WTC11 (cell line): Measurements from ENCODE around the gene MEAK7. TPM values are rescaled to one million over a fixed set of nuclear protein-coding genes. Genes with fewer than 3 reads are reported as not detected.

Source experiments
- ATAC-seq: fragments of 200-7000 bp; cut with Tn5 transposase; 2 replicates; pipeline ENCODE4 v1.10.0; 2021; ENCODE audit warnings: mild to moderate bottlenecking, moderate library complexity
- CTCF ChIA-PET: fragments of 300-600 bp; sonication (Branson Sonifier 250); formaldehyde crosslinking; loops from one replicate; lab custom pipeline; 2021; ENCODE audit warnings: antibody characterized with exemption; lab: Charles Lee
- POLR2A ChIA-PET: fragments of 350-600 bp; sonication (Branson Sonifier 250); formaldehyde crosslinking; loops from one replicate; lab custom pipeline; 2021; ENCODE audit warnings: antibody characterized with exemption; lab: Charles Lee
- DNase-seq: peaks from one replicate; pipeline ENCODE4 v3.0.0; 2021; ENCODE audit warnings: low spot score
- H3K27ac Mint-ChIP-seq: 2 replicates; pipeline ENCODE4 v1.8.0; 2021; ENCODE audit warnings: mixed read lengths
- H3K27me3 Mint-ChIP-seq: 2 replicates; pipeline ENCODE4 v1.8.0; 2021; ENCODE audit warnings: low read depth, mild to moderate bottlenecking, moderate library complexity, mixed read lengths
- H3K36me3 Mint-ChIP-seq: 2 replicates; pipeline ENCODE4 v1.8.0; 2021; ENCODE audit warnings: mixed read lengths
- H3K4me1 Mint-ChIP-seq: 2 replicates; pipeline ENCODE4 v1.8.0; 2022; ENCODE audit warnings: mixed read lengths
- H3K4me3 Mint-ChIP-seq: 2 replicates; pipeline ENCODE4 v1.8.0; 2021; ENCODE audit warnings: mild to moderate bottlenecking, moderate library complexity, mixed read lengths
- H3K9me3 Mint-ChIP-seq: 2 replicates; pipeline ENCODE4 v1.8.0; 2021; ENCODE audit warnings: mixed read lengths
- CREM ChIP-seq: sonication (generic); formaldehyde crosslinking; IDR thresholded peaks from 2 replicates; pipeline ENCODE4 v1.8.1; 2022; ENCODE audit warnings: mild to moderate bottlenecking, missing genetic modification reagents, moderate library complexity
- FOXJ3 ChIP-seq: sonication (generic); formaldehyde crosslinking; IDR thresholded peaks from 2 replicates; pipeline ENCODE4 v1.9.0; 2021; ENCODE audit warnings: missing genetic modification reagents, mild to moderate bottlenecking, borderline replicate concordance
- IRF2 ChIP-seq: sonication (generic); formaldehyde crosslinking; IDR thresholded peaks from 2 replicates; pipeline ENCODE4 v1.8.0; 2022; ENCODE audit warnings: low read depth, missing genetic modification reagents, borderline replicate concordance
- KAT7 ChIP-seq: sonication (generic); formaldehyde crosslinking; IDR thresholded peaks from 2 replicates; pipeline ENCODE4 v1.8.1; 2023; ENCODE audit warnings: missing genetic modification reagents, mild to moderate bottlenecking, borderline replicate concordance
- MAX ChIP-seq: sonication (generic); formaldehyde crosslinking; IDR thresholded peaks from 2 replicates; pipeline ENCODE4 v1.8.0; 2022; ENCODE audit warnings: mild to moderate bottlenecking, missing genetic modification reagents
- NFATC4 ChIP-seq: fragments of 250-450 bp; sonication (Bioruptor Pico); IDR thresholded peaks from 2 replicates; pipeline ENCODE4 v1.9.0; 2021; ENCODE audit warnings: mild to moderate bottlenecking
- NR1H2 ChIP-seq: sonication (generic); formaldehyde crosslinking; IDR thresholded peaks from 2 replicates; pipeline ENCODE4 v1.9.0; 2021; ENCODE audit warnings: mild to moderate bottlenecking, moderate library complexity, missing genetic modification reagents
- NR3C1 ChIP-seq: sonication (generic); formaldehyde crosslinking; conservative IDR thresholded peaks from 2 replicates; pipeline ENCODE4 v1.8.1; 2023; ENCODE audit warnings: low read depth, mild to moderate bottlenecking, missing genetic modification reagents
- SOX15 ChIP-seq: fragments of 250-450 bp; sonication (Bioruptor Pico); IDR thresholded peaks from 2 replicates; pipeline ENCODE4 v1.9.0; 2021; ENCODE audit warnings: mild to moderate bottlenecking
- TCF7 ChIP-seq: sonication (generic); formaldehyde crosslinking; IDR thresholded peaks from 2 replicates; pipeline ENCODE4 v1.8.0; 2022; ENCODE audit warnings: mild to moderate bottlenecking, low read depth, missing genetic modification reagents, moderate library complexity
- TEAD4 ChIP-seq: sonication (generic); formaldehyde crosslinking; IDR thresholded peaks from 2 replicates; pipeline ENCODE4 v1.8.0; 2022; ENCODE audit warnings: mild to moderate bottlenecking, missing genetic modification reagents
- ZBTB21 ChIP-seq: sonication (generic); formaldehyde crosslinking; IDR thresholded peaks from 2 replicates; pipeline ENCODE4 v1.8.1; 2023; ENCODE audit warnings: mild to moderate bottlenecking, missing genetic modification reagents, borderline replicate concordance
- ZNF219 ChIP-seq: sonication (generic); formaldehyde crosslinking; IDR thresholded peaks from 2 replicates; pipeline ENCODE4 v1.8.0; 2023; ENCODE audit warnings: missing genetic modification reagents, mild to moderate bottlenecking, borderline replicate concordance
- ZNF396 ChIP-seq: fragments of 250-450 bp; sonication (Bioruptor Pico); IDR thresholded peaks from 2 replicates; pipeline ENCODE4 v1.8.0; 2021; ENCODE audit warnings: mild to moderate bottlenecking, moderate library complexity, borderline replicate concordance
- ZSCAN18 ChIP-seq: fragments of 250-450 bp; sonication (Bioruptor Pico); IDR thresholded peaks from 2 replicates; pipeline ENCODE4 v2.1.2; 2022; ENCODE audit warnings: mild to moderate bottlenecking, moderate library complexity
- total RNA-seq: library from RNA; stranded (reverse); gene quantifications from 3 replicates; pipeline ENCODE4 v1.2.3, GENCODE V29; 2021
- TF ChIP-seq, protein P1 (sequence below): sonication (generic); formaldehyde crosslinking; IDR thresholded peaks from 2 replicates; pipeline ENCODE4 v1.8.1; 2023; ENCODE audit warnings: mild to moderate bottlenecking, missing genetic modification reagents
- TF ChIP-seq, protein P2 (sequence below): sonication (generic); formaldehyde crosslinking; conservative IDR thresholded peaks from 2 replicates; pipeline ENCODE4 v1.8.1; 2023; ENCODE audit warnings: mild to moderate bottlenecking, low read depth, missing genetic modification reagents, moderate library complexity
- TF ChIP-seq, protein P3 (sequence below): sonication (generic); formaldehyde crosslinking; IDR thresholded peaks from 2 replicates; pipeline ENCODE4 v1.8.0; 2022; ENCODE audit warnings: mild to moderate bottlenecking, missing genetic modification reagents
- TF ChIP-seq, protein P4 (sequence below): sonication (generic); formaldehyde crosslinking; IDR thresholded peaks from 2 replicates; pipeline ENCODE4 v1.8.0; 2023; ENCODE audit warnings: mild to moderate bottlenecking, missing genetic modification reagents

Gene MEAK7
- total RNA-seq, 1 experiment from 2014 or later = 14.4 TPM

GRCh38 chr16:84481051-84481735 is 23.3 kb downstream of the MEAK7 start:
- no peak for ATAC-seq
- H3K36me3 Mint-ChIP-seq = peaks cover 4% of the 10 kb centered on the region
- CTCF ChIA-PET = interaction anchor here (1.4 to 1.9 kb wide), 3 partner anchors 168 to 396 kb away, joined by 4 to 7 read pairs (median 4); no protein-coding TSS in a partner anchor
- peaks cover 4% of the 10 kb centered on the region; the same call in 1 of the 2 replicates for H3K9me3 Mint-ChIP-seq
- H3K4me1 Mint-ChIP-seq = no peaks in the 10 kb centered on the region
- TF ChIP-seq ZSCAN18 (CRISPR knock-in tag) (no peak), FOXJ3 (CRISPR knock-in tag) (no peak)
- TF ChIP-seq, all 79 proteins: peak for 0
- Mint-ChIP-seq H3K27me3 (no peaks in the 10 kb centered on the region), H3K4me3 (no peak overlapping the region), H3K27ac (no peak overlapping the region)
- POLR2A ChIA-PET = no interaction called here
- peak; percentile 7 for DNase-seq

DNA sequence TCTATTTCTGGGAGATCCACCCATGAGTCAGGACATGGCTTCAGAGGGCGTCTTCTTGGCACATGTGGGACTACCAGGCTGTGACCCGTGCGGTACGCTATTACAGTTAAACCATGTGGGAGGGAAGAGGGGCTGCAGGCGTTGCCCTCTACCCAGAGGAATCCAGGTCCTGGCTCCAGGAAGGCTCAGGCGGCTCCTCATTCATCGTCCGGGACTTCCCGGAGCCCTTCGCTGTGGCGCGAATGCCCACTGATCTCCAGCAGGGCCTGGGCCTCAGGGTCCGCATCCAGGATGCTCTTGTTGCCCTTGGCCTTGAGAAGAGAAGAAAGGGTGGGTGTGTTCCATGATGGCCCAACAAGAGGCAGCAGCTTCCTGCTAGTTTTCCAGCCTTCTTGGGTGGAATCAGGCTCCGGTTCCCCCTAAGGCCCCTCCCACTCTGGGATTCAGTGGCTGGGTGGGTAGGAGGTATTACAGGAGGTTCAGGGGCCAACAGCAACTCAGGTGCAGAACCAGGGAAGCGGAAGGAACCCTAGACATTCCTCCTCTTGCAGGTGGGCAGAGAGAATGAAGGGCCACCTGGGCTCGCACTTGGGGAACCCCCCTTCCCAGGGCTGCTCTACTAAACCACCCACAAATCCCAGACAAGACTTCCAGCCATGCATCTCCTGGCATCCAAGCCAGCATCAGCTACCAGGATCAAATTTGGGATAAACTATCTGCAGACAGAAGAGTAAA is 24.6 kb downstream of the MEAK7 start:
- ATAC-seq (no peak), DNase-seq (peak; percentile 8)
- Mint-ChIP-seq H3K9me3 (peaks cover 16% of the 10 kb centered on the region), H3K4me1 (no peaks in the 10 kb centered on the region), H3K4me3 (no peak overlapping the region), H3K36me3 (peaks cover 15% of the 10 kb centered on the region), H3K27ac (no peak overlapping the region), H3K27me3 (no peaks in the 10 kb centered on the region)
- ChIA-PET POLR2A (no interaction called here), CTCF (no interaction called here)
- TF ChIP-seq KAT7 (CRISPR knock-in tag) (no peak), TEAD4 (CRISPR knock-in tag) (no peak), NR1H2 (CRISPR knock-in tag) (no peak), CREM (no peak), MAX (CRISPR knock-in tag) (no peak), SOX15 (CRISPR knock-in tag) (no peak), NR3C1 (CRISPR knock-in tag) (no peak), ZBTB21 (CRISPR knock-in tag) (no peak), ZNF396 (CRISPR knock-in tag) (no peak), IRF2 (CRISPR knock-in tag) (no peak), TCF7 (CRISPR knock-in tag) (no peak), ZNF219 (CRISPR knock-in tag) (no peak), NFATC4 (CRISPR knock-in tag) (no peak)
- TF ChIP-seq, protein P1, sequence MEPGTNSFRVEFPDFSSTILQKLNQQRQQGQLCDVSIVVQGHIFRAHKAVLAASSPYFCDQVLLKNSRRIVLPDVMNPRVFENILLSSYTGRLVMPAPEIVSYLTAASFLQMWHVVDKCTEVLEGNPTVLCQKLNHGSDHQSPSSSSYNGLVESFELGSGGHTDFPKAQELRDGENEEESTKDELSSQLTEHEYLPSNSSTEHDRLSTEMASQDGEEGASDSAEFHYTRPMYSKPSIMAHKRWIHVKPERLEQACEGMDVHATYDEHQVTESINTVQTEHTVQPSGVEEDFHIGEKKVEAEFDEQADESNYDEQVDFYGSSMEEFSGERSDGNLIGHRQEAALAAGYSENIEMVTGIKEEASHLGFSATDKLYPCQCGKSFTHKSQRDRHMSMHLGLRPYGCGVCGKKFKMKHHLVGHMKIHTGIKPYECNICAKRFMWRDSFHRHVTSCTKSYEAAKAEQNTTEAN (CRISPR knock-in tag) = no peak
- TF ChIP-seq, protein P2, sequence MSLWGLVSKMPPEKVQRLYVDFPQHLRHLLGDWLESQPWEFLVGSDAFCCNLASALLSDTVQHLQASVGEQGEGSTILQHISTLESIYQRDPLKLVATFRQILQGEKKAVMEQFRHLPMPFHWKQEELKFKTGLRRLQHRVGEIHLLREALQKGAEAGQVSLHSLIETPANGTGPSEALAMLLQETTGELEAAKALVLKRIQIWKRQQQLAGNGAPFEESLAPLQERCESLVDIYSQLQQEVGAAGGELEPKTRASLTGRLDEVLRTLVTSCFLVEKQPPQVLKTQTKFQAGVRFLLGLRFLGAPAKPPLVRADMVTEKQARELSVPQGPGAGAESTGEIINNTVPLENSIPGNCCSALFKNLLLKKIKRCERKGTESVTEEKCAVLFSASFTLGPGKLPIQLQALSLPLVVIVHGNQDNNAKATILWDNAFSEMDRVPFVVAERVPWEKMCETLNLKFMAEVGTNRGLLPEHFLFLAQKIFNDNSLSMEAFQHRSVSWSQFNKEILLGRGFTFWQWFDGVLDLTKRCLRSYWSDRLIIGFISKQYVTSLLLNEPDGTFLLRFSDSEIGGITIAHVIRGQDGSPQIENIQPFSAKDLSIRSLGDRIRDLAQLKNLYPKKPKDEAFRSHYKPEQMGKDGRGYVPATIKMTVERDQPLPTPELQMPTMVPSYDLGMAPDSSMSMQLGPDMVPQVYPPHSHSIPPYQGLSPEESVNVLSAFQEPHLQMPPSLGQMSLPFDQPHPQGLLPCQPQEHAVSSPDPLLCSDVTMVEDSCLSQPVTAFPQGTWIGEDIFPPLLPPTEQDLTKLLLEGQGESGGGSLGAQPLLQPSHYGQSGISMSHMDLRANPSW (CRISPR knock-in tag) = no peak
- TF ChIP-seq, protein P3, sequence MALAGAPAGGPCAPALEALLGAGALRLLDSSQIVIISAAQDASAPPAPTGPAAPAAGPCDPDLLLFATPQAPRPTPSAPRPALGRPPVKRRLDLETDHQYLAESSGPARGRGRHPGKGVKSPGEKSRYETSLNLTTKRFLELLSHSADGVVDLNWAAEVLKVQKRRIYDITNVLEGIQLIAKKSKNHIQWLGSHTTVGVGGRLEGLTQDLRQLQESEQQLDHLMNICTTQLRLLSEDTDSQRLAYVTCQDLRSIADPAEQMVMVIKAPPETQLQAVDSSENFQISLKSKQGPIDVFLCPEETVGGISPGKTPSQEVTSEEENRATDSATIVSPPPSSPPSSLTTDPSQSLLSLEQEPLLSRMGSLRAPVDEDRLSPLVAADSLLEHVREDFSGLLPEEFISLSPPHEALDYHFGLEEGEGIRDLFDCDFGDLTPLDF (CRISPR knock-in tag) = no peak
- TF ChIP-seq, protein P4, sequence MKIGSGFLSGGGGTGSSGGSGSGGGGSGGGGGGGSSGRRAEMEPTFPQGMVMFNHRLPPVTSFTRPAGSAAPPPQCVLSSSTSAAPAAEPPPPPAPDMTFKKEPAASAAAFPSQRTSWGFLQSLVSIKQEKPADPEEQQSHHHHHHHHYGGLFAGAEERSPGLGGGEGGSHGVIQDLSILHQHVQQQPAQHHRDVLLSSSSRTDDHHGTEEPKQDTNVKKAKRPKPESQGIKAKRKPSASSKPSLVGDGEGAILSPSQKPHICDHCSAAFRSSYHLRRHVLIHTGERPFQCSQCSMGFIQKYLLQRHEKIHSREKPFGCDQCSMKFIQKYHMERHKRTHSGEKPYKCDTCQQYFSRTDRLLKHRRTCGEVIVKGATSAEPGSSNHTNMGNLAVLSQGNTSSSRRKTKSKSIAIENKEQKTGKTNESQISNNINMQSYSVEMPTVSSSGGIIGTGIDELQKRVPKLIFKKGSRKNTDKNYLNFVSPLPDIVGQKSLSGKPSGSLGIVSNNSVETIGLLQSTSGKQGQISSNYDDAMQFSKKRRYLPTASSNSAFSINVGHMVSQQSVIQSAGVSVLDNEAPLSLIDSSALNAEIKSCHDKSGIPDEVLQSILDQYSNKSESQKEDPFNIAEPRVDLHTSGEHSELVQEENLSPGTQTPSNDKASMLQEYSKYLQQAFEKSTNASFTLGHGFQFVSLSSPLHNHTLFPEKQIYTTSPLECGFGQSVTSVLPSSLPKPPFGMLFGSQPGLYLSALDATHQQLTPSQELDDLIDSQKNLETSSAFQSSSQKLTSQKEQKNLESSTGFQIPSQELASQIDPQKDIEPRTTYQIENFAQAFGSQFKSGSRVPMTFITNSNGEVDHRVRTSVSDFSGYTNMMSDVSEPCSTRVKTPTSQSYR = no peak
